Activated CD8-positive, alpha-beta memory T cell treated with anti-CD3 and anti-CD28 coated beads for 48 hours (primary cell): ENCODE data around the gene TRAPPC2L.

Experiments
- DNase-seq, 3 experiments: peaks; one replicate each; pipeline ENCODE4 v3.0.0-alpha.2; 2020; ENCODE audit warnings: low read depth in 2 of 3, low spot score in 2 of 3

TRAPPC2L gene

GRCh38 chr16:88874938-88875599, 18.1 kb downstream of the TRAPPC2L start:
- no peak for DNase-seq

- no peak for DNase-seq
Measured at GRCh38 chr16:88875703-88876234, 18.8 kb downstream of the TRAPPC2L start.

- DNase-seq: no peak
Measured at GRCh38 chr16:88876942-88877526, 20.1 kb downstream of the TRAPPC2L start.

GRCh38 chr16:88877564-88878289, 20.8 kb downstream of the TRAPPC2L start:
- DNase-seq: no peak

GRCh38 chr16:88878356-88878755, 21.4 kb downstream of the TRAPPC2L start:
- no peak for DNase-seq

GRCh38 chr16:88878967-88879787, 22.2 kb downstream of the TRAPPC2L start:
- DNase-seq: no peak

GRCh38 chr16:88879788-88880055, 22.8 kb downstream of the TRAPPC2L start:
- DNase-seq: no peak

- no peak for DNase-seq
Measured at GRCh38 chr16:88880226-88881006, 23.5 kb downstream of the TRAPPC2L start.

- DNase-seq: no peak
Measured at GRCh38 chr16:88881007-88881615, 24.2 kb downstream of the TRAPPC2L start.

GRCh38 chr16:88881675-88882357, 24.9 kb downstream of the TRAPPC2L start:
- DNase-seq: no peak

GRCh38 chr16:88882358-88883030, 25.6 kb downstream of the TRAPPC2L start:
- DNase-seq: no peak

- DNase-seq: no peak
Measured at GRCh38 chr16:88883117-88883895, 26.4 kb downstream of the TRAPPC2L start.

GRCh38 chr16:88883946-88884345, 27.0 kb downstream of the TRAPPC2L start:
- no peak for DNase-seq

GRCh38 chr16:88884569-88885271, 27.8 kb downstream of the TRAPPC2L start:
- DNase-seq: no peak

GRCh38 chr16:88885693-88886280, 28.9 kb downstream of the TRAPPC2L start:
- DNase-seq: no peak

- DNase-seq: no peak
Measured at GRCh38 chr16:88886420-88886844, 29.5 kb downstream of the TRAPPC2L start.

- DNase-seq: no peak
Measured at GRCh38 chr16:88886845-88887521, 30.1 kb downstream of the TRAPPC2L start.
